ENCODE measurements around the gene WDR35.

DNA sequence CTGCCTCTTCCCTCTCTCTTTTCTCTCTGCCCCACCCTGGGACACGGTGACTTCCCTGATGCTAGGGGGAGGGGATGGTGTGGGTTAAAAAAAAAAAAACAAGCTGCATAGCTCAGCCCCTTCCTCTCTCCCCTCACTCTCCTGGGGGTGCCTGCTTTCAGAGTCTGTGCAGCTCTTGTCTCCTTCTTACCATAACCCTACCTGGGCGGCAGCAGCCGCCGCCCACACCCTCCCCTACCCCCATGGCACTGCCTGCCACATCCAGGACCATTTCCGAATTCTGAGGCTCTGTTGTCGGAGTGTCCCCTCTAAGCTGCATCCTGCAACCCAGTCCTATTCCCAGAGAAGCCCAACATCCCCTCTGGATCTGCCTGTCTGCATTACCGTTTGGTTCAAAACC is 104.1 kb downstream of the WDR35 start:
- TF ChIP-seq, protein P1, sequence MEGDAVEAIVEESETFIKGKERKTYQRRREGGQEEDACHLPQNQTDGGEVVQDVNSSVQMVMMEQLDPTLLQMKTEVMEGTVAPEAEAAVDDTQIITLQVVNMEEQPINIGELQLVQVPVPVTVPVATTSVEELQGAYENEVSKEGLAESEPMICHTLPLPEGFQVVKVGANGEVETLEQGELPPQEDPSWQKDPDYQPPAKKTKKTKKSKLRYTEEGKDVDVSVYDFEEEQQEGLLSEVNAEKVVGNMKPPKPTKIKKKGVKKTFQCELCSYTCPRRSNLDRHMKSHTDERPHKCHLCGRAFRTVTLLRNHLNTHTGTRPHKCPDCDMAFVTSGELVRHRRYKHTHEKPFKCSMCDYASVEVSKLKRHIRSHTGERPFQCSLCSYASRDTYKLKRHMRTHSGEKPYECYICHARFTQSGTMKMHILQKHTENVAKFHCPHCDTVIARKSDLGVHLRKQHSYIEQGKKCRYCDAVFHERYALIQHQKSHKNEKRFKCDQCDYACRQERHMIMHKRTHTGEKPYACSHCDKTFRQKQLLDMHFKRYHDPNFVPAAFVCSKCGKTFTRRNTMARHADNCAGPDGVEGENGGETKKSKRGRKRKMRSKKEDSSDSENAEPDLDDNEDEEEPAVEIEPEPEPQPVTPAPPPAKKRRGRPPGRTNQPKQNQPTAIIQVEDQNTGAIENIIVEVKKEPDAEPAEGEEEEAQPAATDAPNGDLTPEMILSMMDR (IDR thresholded peaks at IDR 0.05) = no peak
- no peak for TF ChIP-seq POLR2A (IDR thresholded peaks at IDR 0.05)

Data from lower leg skin (tissue), 3 donors.